OCI-LY7 (cell line): ENCODE data around the gene MRPS2.
"Not testable (repeated sequence)": the region's sequence is repeated elsewhere in the genome, so short reads cannot be mapped to it uniquely, and the experiment has no call there.

Experiments
- EZH2phosphoT487 ChIP-seq: fragments of 200-600 bp; sonication (generic); IDR thresholded peaks from 2 replicates; pipeline ENCODE4 v1.6.1; 2018; ENCODE audit warnings: low read depth, borderline replicate concordance, mild to moderate bottlenecking, mixed run types, antibody characterized with exemption, low read length, moderate library complexity, mixed read lengths
- TF ChIP-seq, protein P1 (sequence below): fragments of 200-600 bp; sonication (generic); conservative IDR thresholded peaks from 2 replicates; pipeline ENCODE4 v1.5.1; 2014; ENCODE audit warnings: mild to moderate bottlenecking, antibody characterized with exemption, low read length, moderate library complexity, mixed read lengths

DNA sequence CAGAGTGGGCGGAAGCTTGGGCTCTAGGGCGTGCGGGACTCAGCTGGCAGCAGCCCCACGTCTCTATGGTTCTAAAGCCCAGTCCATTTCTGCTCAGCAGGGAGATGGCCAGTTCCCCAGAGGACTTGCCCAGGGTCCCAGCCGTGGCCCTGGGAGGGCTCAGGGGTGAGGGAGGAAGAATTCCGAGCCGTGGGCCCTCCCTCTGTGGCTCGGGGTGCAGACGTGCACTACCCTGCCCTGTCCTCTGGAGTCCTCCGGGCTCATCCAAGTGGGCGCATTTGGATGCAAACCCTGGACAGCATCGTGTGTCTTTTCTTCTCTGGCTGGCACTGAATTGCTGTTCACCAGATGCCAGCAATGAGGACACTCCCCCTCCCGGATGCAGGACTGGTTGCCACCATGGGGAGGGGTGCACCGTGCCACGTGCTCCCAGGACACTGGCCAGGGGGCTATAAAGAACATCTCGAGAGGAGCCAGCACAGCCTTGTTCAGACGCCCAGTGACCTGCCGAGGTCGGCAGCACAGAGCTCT lies 45.2 kb downstream of the MRPS2 start, which contains the start of gene OBP2A:
- TF ChIP-seq, protein P1, sequence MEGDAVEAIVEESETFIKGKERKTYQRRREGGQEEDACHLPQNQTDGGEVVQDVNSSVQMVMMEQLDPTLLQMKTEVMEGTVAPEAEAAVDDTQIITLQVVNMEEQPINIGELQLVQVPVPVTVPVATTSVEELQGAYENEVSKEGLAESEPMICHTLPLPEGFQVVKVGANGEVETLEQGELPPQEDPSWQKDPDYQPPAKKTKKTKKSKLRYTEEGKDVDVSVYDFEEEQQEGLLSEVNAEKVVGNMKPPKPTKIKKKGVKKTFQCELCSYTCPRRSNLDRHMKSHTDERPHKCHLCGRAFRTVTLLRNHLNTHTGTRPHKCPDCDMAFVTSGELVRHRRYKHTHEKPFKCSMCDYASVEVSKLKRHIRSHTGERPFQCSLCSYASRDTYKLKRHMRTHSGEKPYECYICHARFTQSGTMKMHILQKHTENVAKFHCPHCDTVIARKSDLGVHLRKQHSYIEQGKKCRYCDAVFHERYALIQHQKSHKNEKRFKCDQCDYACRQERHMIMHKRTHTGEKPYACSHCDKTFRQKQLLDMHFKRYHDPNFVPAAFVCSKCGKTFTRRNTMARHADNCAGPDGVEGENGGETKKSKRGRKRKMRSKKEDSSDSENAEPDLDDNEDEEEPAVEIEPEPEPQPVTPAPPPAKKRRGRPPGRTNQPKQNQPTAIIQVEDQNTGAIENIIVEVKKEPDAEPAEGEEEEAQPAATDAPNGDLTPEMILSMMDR: not testable (repeated sequence)
- TF ChIP-seq EZH2phosphoT487: not testable (repeated sequence)
